Right renal cortex interstitium (tissue), 3 donors: ENCODE data around the gene F12. TPM values are rescaled to one million over a fixed set of nuclear protein-coding genes. Genes with fewer than 3 reads are reported as not detected.
A peak's percentile ranks its signal among the peaks of the same experiment; 100 is the strongest.
"Not testable (repeated sequence)": the region's sequence is repeated elsewhere in the genome, so short reads cannot be mapped to it uniquely, and the experiment has no call there.

Source experiments
- DNase-seq, 3 donors: peaks; one replicate each; pipeline ENCODE4 v3.0.0-alpha.2; 2013; ENCODE audit warnings: low read depth in 3 of 3, low spot score in 2 of 3
- polyA plus RNA-seq, 3 donors: library from polyadenylated mRNA; unstranded; fragments of 120-200 nt; gene quantifications; one replicate each; pipeline ENCODE4 v1.2.1, GENCODE V29; 2013; ENCODE audit not compliant: insufficient read length in 3 of 3

F12 gene
- polyA plus RNA-seq, 3 donors = 3.5 to 6.4 (median 4.6) TPM

DNA sequence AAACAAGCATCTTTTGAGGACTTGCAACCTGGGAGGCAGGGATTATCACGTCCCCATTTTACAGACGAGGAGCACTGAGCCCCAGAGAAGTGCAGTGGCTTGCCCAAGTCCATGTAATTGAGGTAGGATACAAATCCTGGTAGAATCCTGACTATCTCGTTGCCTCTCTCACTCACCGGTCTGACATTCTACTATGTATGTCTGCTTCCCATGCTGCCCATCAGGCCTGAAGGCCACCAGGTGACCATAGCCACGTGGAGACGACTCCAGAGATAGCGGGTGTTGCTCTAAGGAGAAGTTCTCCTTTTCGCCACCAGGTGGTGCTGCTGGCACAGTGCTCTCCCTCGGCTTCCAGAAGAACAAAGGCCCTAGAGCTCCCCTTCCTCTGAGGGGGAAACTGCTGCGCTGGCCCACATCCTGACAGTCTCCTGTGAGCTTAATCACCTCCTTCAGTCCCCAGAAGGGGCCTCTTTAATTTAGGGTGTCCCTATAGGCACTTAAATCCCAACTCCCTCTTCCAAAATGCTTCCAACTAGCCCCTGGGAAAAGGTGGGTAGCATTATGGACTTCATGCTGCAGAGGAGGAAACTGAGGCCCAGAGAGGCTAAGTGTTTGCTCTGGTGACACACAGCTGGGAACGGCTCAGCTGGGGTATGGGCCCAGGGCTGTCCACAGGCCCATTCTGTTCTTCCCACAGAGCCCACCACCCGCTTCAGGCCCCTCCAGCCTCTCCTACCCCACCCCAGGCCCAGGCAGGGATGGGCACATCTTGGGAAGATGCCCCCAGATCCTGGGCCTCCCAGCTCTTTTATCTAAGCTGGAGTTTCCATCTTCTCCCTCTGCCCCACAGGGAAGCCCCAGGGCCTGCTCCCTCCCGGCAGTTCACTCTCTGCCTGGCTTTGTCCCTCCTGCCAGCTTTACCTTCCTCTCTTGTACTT is 18.7 kb downstream of the F12 start:
- peak; percentile 76 to 85 (median 78) for DNase-seq

DNA sequence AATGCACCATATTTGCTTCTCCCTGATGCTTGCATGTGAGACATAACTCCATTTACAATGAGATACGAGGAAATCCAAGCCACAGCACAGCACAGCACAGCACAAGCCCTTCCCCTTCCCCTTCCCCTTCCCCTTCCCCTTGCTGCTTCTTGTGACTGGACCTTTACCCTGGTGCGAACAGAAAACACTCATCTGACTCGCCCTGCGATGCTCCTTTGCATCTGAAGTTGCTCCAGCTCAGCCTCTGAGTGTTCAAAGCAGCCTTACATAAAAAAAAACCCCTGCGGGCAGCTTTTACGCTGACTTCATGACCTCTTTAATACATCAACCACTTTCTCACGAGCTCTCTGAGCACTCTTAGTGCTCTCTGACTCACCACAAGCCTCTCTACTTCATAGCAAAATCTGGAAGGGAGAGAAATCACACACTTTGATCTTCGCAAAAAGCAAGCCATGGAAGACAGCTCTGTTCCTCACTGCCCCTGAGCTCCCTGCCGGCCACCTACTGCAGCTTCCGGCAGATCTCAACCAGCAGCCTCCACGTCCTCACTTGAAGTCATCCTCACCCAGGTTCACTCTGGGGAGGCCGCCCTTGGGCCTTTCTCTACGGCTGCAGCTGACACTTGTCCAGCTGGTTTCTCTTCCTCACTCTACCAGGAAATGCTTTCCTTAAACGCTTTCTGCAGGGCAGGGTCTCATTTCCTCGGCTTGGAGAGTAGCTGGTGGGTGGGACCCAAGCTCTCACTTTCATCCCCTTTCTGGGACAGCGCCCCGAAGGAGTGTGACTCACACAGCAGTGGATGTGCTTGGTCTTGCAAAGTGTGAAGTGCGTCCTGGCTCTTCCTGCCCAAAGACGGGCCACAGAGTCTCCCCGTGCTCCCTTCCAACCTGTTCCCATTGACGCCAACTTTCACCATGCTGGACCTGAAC is 19.9 kb downstream of the F12 start:
- no peak for DNase-seq

- DNase-seq = no peak
Observed at GRCh38 chr5:177388521-177389052, 20.8 kb downstream of the F12 start.

GRCh38 chr5:177387405-177387804 is 22.0 kb downstream of the F12 start:
- no peak for DNase-seq

DNA sequence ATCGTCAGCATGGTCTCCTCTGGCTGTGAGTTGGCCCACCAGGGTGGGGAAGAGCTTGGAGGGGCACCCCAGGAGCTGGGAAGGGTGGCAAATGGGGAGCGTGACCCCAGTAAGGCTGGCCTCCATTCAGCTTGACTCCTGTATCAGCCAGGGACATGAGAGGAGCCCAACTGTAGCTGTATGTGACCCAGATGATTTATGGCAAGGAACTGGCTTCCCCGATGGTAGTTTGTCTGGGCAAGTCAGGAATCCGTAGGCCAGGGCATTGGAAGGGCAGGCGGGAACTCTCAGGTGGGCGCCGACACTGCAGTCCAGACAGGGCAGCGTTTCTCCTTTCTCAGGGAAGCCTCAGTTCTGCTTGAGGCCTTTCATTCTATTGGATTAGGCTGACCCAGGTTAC is 22.8 kb downstream of the F12 start:
- DNase-seq = no peak

DNA sequence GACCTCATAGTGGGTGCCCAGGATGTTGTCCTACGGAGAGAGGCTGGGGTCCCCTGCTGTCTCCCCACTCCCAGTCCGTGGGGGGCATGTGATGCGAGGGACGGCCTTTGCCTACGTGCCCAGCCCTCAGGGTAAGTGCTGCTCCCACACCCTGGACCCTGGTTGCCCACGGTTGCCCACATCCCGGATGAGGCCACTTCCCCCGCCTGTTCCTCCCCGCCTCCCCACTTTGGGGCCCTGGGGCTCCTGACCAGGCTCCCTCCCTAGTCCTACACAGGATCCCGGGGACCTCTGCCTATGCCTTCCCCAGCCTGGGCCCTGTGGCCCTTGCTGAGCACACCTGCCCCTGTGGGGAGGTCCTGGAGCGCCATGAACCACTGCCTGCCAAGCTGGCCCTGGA is 23.6 kb downstream of the F12 start:
- no peak for DNase-seq

DNA sequence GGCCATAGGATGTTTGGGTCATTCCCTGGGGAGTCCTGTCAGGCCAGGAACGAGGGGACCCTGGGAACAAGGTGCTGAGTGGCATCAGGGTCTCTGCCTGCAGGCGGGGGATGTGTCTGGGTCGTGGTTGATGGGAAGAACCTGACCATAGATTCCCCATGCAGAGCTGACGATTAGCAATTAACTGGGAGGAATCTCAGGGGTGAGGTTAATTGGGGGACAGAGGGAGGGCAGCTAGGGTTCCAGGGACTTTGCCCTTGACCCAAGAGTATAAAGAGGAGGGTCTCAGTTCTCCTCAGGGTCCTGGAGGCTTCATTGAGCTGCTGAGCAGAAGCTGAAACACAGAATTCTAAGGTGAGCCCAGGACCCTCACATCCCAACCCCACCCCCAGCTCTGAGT is 25.2 kb downstream of the F12 start, which contains the start of gene SLC34A1:
Gene SLC34A1 (plus strand): TSS at position 301 of the 400 bp plus-strand sequence. CDS start 1,308 bp downstream, outside the sequence.
- DNase-seq = no peak

DNA sequence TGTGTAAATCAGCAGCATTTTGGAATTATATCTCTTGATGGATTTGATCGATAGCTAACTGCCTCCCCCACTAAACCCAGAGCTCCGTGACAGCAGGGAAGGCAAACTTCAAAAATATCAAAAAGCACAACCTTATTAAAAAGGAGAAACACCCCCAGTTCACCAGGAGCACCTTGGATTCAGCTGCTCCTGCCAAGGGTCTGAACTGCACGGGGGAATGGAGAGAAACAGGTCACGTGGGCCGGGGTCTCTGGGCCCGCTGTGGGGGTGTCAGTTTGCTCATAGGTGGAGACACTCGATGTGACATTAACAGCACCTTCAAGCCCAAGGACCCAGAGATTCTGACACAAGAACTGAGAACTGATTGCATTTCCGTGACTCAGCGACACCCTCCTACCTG is 26.2 kb downstream of the F12 start:
- DNase-seq = no peak

DNA sequence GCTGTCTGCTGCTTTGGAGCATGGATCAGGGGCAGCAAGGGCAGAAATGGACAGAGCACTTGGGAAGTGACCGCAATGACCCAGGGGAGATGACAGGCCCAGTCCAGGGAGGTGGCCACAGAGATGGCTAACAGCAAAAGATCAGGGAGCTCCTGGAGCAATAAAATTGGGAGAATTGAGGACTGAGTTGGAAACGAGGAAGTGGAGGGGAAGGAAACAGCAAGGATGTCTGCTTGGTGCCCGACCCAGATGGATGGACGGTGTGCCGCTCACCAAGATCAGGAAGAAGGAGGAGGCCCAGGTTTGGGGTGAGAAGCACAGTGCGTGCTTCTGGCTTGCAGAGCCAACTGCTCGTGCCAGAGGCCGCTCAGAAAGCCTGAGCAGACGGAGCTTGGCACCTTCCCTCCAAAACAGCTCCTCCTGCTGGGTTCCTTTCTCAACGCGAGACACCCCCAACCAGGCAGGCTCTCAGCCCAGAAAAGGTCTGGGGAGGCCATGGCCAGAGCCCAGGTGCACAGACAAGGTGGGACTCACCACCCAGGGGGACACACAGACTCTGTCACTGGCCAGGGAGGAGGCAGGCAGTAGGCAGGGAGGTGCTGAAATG is 26.8 kb downstream of the F12 start:
- DNase-seq = no peak

DNA sequence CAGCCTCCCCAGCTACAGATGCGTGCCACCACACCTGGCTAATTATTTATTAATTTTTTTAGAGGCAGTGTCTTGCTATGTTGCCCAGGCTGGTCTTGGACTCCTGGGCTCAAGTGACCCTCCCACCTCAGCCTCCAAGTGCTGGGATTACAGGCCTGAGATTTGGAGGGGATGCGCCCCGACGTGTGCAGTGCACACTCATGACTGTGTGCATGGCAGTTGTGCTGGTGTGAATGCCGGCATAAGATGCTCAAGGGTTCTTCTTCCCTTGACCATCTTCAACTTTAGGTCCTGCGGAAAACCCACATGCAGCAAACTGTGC is 28.6 kb downstream of the F12 start:
- no peak for DNase-seq

- no peak for DNase-seq
Observed at GRCh38 chr5:177378884-177379883, 30.2 kb downstream of the F12 start.

- no peak for DNase-seq
Observed at GRCh38 chr5:177377851-177378776, 31.2 kb downstream of the F12 start.

DNA sequence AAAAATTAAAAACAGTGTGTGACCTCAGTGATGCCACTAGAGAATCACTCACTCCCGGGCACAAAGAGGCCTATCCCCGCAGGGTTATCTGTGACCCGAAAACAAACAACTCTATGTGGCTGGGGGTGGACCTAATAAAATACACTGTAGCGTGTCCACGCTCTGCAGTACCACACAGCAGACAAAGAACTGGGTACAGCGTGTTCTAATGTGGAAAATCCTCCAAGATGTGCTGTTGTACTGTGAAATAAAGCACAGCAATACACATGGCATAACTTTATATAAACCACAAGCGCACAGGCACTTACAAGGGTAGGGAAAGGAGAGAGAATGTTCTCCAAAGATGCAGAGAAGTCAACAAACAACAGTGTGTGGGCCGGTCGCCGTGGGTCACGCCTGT is 33.3 kb downstream of the F12 start:
- no peak for DNase-seq

DNA sequence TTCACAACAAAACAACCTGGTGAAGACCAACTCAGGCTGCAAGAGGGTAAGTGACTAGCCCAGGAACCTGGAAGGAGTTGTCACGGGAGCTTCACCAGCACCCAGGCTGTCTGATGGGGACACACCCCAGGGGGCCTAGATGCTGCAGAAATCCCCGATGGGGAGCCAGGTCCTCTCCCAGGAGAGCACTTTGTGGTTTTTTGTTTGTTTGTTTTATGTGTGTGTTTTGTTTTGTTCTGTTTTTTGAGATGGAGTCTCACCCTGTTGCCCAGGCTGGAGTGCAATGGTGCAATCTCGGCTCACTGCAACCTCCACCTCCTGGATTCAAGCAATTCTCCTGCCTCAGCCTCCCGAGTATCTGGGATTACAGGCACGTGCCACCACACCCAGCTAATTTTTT is 33.8 kb downstream of the F12 start:
- not testable (repeated sequence) for DNase-seq

DNA sequence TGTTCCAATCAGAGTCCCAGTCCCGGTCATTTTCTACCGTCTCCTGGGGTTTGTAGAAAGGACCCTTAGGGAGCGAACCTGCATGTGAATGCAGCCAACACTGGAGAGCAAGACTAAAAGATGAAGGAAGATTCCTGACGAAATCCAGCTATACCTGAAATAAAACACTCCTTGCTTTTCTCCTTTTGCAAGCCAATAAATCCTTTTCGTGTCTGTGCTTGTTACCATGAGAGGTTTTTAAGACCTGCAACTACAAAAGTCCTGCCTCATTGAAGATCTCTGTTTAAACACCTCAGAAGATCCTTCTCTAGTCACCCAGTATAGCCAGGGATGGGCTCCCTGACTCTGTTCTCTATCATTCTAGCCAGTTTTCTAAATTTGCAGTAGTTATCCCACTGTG is 35.2 kb downstream of the F12 start:
- no peak for DNase-seq

DNA sequence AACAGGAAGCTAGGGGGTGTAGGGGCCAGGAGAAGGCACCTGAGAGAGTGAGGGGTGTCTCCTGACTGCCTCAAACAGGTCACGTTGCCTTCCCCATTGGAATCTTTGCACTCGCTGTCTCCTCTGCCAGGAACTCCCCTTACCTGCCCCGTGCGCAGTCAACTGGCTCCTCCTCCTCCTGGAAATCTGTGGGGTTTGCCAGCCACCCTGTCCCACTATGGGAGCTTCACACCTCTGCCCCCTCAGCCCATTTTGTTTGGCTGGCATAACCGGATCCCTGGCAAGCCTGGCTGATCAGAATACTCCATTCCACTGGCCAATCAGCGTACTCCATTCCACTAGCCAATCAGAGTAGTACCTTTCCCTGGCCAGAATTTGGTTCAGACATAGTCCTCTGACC is 35.6 kb downstream of the F12 start:
- DNase-seq = no peak

- no peak for DNase-seq
Observed at GRCh38 chr5:177372910-177373309, 36.5 kb downstream of the F12 start.

DNA sequence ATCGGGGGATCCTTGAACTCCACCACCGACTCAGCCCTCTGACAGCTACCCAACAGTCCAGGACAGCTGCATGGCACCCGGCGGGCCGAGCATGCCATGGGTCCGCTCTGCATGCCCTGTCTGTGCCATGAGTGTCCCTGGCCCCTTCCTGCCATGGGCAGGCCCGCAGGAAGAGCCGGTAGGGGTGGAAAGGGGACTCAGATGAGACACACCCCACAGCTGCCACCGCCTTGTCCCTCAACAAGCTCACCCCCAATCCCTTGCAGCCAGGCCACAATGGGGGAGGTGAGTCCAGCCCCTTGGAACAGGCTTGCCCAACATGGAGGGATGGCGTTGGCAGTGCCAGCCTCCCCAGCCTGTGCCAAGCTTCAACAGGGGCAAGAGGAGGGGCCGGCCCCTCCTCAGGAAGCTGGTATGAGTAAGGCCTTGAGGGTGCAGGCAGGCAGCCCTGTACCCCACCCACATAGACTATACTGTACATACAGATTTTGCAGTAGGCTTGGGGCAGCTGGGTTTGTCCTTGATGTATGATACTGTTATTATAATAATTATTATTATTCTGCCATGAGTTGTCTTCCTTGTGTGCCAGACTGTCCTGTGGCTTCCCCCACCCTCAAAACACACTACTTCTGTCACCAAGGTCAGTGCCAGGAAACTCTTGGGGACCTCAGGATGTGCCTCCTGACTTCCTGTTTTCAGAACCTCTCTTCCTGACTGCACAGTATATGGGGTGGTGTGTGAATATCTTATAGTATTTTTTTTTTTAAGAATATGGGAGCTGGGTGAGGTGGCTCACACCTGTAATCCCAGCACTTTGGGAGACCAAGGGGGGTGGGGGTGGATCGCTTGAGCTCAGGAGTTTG is 37.1 kb downstream of the F12 start:
- no peak for DNase-seq
